ENCODE measurements around the gene TRIP10. TPM values are rescaled to one million over a fixed set of nuclear protein-coding genes. Genes with fewer than 3 reads are reported as not detected.

The TRIP10 gene
- total and polyA plus RNA-seq, 2 of the 13 experiments (the other 11 are each of a cell fraction or from before 2014, with no cell fraction given) = 32.5 to 33.2 TPM

- TF ChIP-seq MAF1 (CRISPR knock-in tag; IDR thresholded peaks at IDR 0.05; ENCODE audit: borderline replicate concordance) (no peak), MIXL1 (CRISPR knock-in tag; IDR thresholded peaks at IDR 0.05) (no peak), TSC22D2 (CRISPR knock-in tag; IDR thresholded peaks at IDR 0.05; ENCODE audit: borderline replicate concordance) (no peak; the same call in 1 of the 2 replicates), KDM5A (IDR thresholded peaks at IDR 0.05; ENCODE audit: borderline replicate concordance, low read length) (no peak), RFXANK (CRISPR knock-in tag; IDR thresholded peaks at IDR 0.05) (no peak), STAT5B (CRISPR knock-in tag; IDR thresholded peaks at IDR 0.05) (no peak), ZNF24 (IDR thresholded peaks at IDR 0.05) (no peak), ZNF841 (CRISPR knock-in tag; IDR thresholded peaks at IDR 0.05; ENCODE audit: borderline replicate concordance) (no peak), POLR2AphosphoS2 (IDR thresholded peaks at IDR 0.05; ENCODE audit: low read depth, low read length) (no peak), ZNF205 (CRISPR knock-in tag; IDR thresholded peaks at IDR 0.05) (no peak), NBN (conservative IDR thresholded peaks at IDR 0.05) (no peak), CBFB (CRISPR knock-in tag; IDR thresholded peaks at IDR 0.05) (no peak), ZNF720 (CRISPR knock-in tag; IDR thresholded peaks at IDR 0.05) (no peak), MED1 (CRISPR knock-in tag; IDR thresholded peaks at IDR 0.05) (no peak; the same call in 1 of the 2 replicates), DMAP1 (CRISPR knock-in tag; IDR thresholded peaks at IDR 0.05) (peak; percentile 52; the same call in 1 of the 2 replicates), CCDC6 (CRISPR knock-in tag; IDR thresholded peaks at IDR 0.05) (0 out of 2 replicates have a peak, but pooled peaks have one; percentile 17), HDAC6 (IDR thresholded peaks at IDR 0.05; ENCODE audit: low read depth, low read length) (no peak), ZBTB38 (CRISPR knock-in tag; IDR thresholded peaks at IDR 0.05) (no peak), ZNF816 (CRISPR knock-in tag; IDR thresholded peaks at IDR 0.05; ENCODE audit: borderline replicate concordance) (no peak; the same call in 1 of the 2 replicates), HNF4A (CRISPR knock-in tag; IDR thresholded peaks at IDR 0.05) (peak; percentile 78), ZHX1 (CRISPR knock-in tag; IDR thresholded peaks at IDR 0.05; ENCODE audit: low read depth) (peak; percentile 61; the same call in 1 of the 2 replicates), ZNF382 (CRISPR knock-in tag; IDR thresholded peaks at IDR 0.05; ENCODE audit: borderline replicate concordance) (no peak)
- TF ChIP-seq, protein P1, sequence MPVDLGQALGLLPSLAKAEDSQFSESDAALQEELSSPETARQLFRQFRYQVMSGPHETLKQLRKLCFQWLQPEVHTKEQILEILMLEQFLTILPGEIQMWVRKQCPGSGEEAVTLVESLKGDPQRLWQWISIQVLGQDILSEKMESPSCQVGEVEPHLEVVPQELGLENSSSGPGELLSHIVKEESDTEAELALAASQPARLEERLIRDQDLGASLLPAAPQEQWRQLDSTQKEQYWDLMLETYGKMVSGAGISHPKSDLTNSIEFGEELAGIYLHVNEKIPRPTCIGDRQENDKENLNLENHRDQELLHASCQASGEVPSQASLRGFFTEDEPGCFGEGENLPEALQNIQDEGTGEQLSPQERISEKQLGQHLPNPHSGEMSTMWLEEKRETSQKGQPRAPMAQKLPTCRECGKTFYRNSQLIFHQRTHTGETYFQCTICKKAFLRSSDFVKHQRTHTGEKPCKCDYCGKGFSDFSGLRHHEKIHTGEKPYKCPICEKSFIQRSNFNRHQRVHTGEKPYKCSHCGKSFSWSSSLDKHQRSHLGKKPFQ (CRISPR knock-in tag; IDR thresholded peaks at IDR 0.05; ENCODE audit: insufficient replicate concordance) = no peak
- TF ChIP-seq, protein P2, sequence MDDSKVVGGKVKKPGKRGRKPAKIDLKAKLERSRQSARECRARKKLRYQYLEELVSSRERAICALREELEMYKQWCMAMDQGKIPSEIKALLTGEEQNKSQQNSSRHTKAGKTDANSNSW (CRISPR knock-in tag; IDR thresholded peaks at IDR 0.05; ENCODE audit: borderline replicate concordance) = no peak
- TF ChIP-seq, protein P3, sequence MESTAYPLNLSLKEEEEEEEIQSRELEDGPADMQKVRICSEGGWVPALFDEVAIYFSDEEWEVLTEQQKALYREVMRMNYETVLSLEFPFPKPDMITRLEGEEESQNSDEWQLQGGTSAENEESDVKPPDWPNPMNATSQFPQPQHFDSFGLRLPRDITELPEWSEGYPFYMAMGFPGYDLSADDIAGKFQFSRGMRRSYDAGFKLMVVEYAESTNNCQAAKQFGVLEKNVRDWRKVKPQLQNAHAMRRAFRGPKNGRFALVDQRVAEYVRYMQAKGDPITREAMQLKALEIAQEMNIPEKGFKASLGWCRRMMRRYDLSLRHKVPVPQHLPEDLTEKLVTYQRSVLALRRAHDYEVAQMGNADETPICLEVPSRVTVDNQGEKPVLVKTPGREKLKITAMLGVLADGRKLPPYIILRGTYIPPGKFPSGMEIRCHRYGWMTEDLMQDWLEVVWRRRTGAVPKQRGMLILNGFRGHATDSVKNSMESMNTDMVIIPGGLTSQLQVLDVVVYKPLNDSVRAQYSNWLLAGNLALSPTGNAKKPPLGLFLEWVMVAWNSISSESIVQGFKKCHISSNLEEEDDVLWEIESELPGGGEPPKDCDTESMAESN (CRISPR knock-in tag; conservative IDR thresholded peaks at IDR 0.05) = no peak
Measured at GRCh38 chr19:6752256-6753177, 13.0 kb downstream of the TRIP10 start (continued).

Data from HepG2 (cell line).